H1 (cell line): ENCODE measurements around the gene PIK3R1. TPM values are rescaled to one million over a fixed set of nuclear protein-coding genes. Genes with fewer than 3 reads are reported as not detected.

Experiments
- CTCF ChIA-PET: fragments of 300-600 bp; sonication (Branson Sonifier 250); formaldehyde crosslinking; loops from one replicate; lab custom pipeline; 2021; ENCODE audit not compliant: partially characterized antibody; lab: Charles Lee
- POLR2A ChIA-PET: fragments of 300-600 bp; sonication (Branson Sonifier 250); formaldehyde crosslinking; loops from one replicate; lab custom pipeline; 2021; ENCODE audit warnings: inconsistent platforms; ENCODE audit not compliant: partially characterized antibody; lab: Charles Lee
- DNase-seq, 2 experiments: peaks; one replicate each; pipeline versions ENCODE4 v3.0.0 to v3.0.0-alpha.2; 2010 to 2022; ENCODE audit warnings: low spot score in 2 of 2, low read depth in 1 of 2, mixed read lengths in 1 of 2
- FAIRE-seq: peaks from 2 replicates; lab custom pipeline; 2011; peaks lifted over from hg19 to GRCh38; lab: Jason Lieb, UNC
- H2AFZ ChIP-seq: 2 replicates; pipeline ENCODE4 v1.8.1; 2012; ENCODE audit warnings: low read length, inconsistent platforms
- H2AK5ac ChIP-seq: 2 replicates; pipeline ENCODE4 v1.6.1; 2013; ENCODE audit warnings: low read depth, low read length
- H2BK120ac ChIP-seq: replicated peaks from 2 replicates; pipeline ENCODE3; 2013; ENCODE audit warnings: low read depth, low read length, inconsistent platforms
- H2BK12ac ChIP-seq: 2 replicates; pipeline ENCODE4 v1.6.1; 2013; ENCODE audit warnings: low read depth, low read length
- H2BK15ac ChIP-seq: 2 replicates; pipeline ENCODE4 v1.6.1; 2013; ENCODE audit warnings: low read length
- H2BK20ac ChIP-seq: 2 replicates; pipeline ENCODE4 v1.6.1; 2013; ENCODE audit warnings: low read length
- H2BK5ac ChIP-seq: 2 replicates; pipeline ENCODE4 v1.6.1; 2013; ENCODE audit warnings: low read depth, low read length
- H3K14ac ChIP-seq: 2 replicates; pipeline ENCODE4 v1.6.1; 2013; ENCODE audit warnings: inconsistent platforms; ENCODE audit not compliant: insufficient read length
- H3K18ac ChIP-seq: 2 replicates; pipeline ENCODE4 v1.6.1; 2013; ENCODE audit warnings: low read length; ENCODE audit errors: extremely low read depth
- H3K23ac ChIP-seq: 2 replicates; pipeline ENCODE4 v1.6.1; 2013; ENCODE audit warnings: inconsistent platforms; ENCODE audit not compliant: insufficient read length
- H3K23me2 ChIP-seq: 2 replicates; pipeline ENCODE4 v1.6.1; 2013; ENCODE audit warnings: low read depth, low read length
- H3K27ac ChIP-seq: 2 replicates; pipeline ENCODE4 v1.6.1; 2011; ENCODE audit warnings: low read depth, low read length, inconsistent platforms
- H3K27me3 ChIP-seq, 4 experiments: replicated peaks in 1 of 4; 1 replicate in 1 of 4; 2 replicates in 3 of 4; pipeline versions ENCODE4 v1.6.1 to v1.8.1; 2011 to 2013; ENCODE audit warnings: low read length in 3 of 4, mild to moderate bottlenecking in 3 of 4, inconsistent platforms in 2 of 4, mixed read lengths in 2 of 4, moderate library complexity in 1 of 4; ENCODE audit not compliant: control insufficient read depth in 3 of 4, insufficient read depth in 3 of 4; ENCODE audit errors: extremely low read depth in 1 of 4
- H3K36me3 ChIP-seq, 4 experiments: 2 replicates each; pipeline versions ENCODE4 v1.6.1 to v1.8.1; 2011 to 2013; ENCODE audit warnings: mild to moderate bottlenecking in 4 of 4, low read length in 3 of 4, moderate library complexity in 2 of 4, control low read depth in 1 of 4, inconsistent platforms in 1 of 4; ENCODE audit not compliant: insufficient read depth in 4 of 4, control insufficient read depth in 2 of 4
- H3K4ac ChIP-seq: replicated peaks from 2 replicates; pipeline ENCODE3; 2013; ENCODE audit warnings: low read length, low read depth, mixed read lengths, inconsistent platforms; ENCODE audit not compliant: insufficient read length
- H3K4me1 ChIP-seq, 4 experiments: replicated peaks in 1 of 4; 1 replicate in 1 of 4; 2 replicates in 3 of 4; pipeline versions ENCODE4 v1.6.1 to v1.8.1; 2011 to 2013; ENCODE audit warnings: low read length in 3 of 4, inconsistent platforms in 2 of 4, mixed read lengths in 1 of 4; ENCODE audit not compliant: insufficient read depth in 4 of 4, control insufficient read depth in 3 of 4
- H3K4me2 ChIP-seq, 2 experiments: 2 replicates each; pipeline versions ENCODE4 v1.6.1 to v1.8.1; 2011 to 2013; ENCODE audit warnings: low read depth in 2 of 2, low read length in 2 of 2, control low read depth in 1 of 2, inconsistent platforms in 1 of 2, mild to moderate bottlenecking in 1 of 2; ENCODE audit not compliant: insufficient read depth in 1 of 2
- H3K4me3 ChIP-seq, 4 experiments: fragments of 200-600, 300-600 bp in 1 of 4; sonication (generic), shearing (Covaris generic), sonication (Bioruptor Twin) in 1 of 4; 2 replicates each; pipeline versions ENCODE4 v1.5.1 to v1.8.1; 2011 to 2016; ENCODE audit warnings: low read length in 4 of 4, low read depth in 3 of 4, control low read depth in 2 of 4, inconsistent platforms in 2 of 4, mild to moderate bottlenecking in 2 of 4, mixed read lengths in 1 of 4, moderate library complexity in 1 of 4; ENCODE audit not compliant: insufficient read depth in 2 of 4; ENCODE audit errors: extremely low read depth in 1 of 4
- H3K56ac ChIP-seq: replicated peaks from 2 replicates; pipeline ENCODE3; 2013; ENCODE audit warnings: low read depth, mild to moderate bottlenecking, mixed read lengths, low read length, inconsistent platforms; ENCODE audit not compliant: insufficient read length
- H3K79me1 ChIP-seq: 2 replicates; pipeline ENCODE4 v1.6.1; 2013; ENCODE audit warnings: low read depth, low read length, control low read depth
- H3K79me2 ChIP-seq, 2 experiments: 2 replicates each; pipeline versions ENCODE4 v1.6.1 to v1.8.1; 2012 to 2013; ENCODE audit warnings: low read length in 2 of 2, mild to moderate bottlenecking in 2 of 2, inconsistent platforms in 1 of 2; ENCODE audit not compliant: insufficient read depth in 2 of 2, control insufficient read depth in 1 of 2
- H3K9ac ChIP-seq, 4 experiments: replicated peaks in 1 of 4; 1 replicate in 1 of 4; 2 replicates in 3 of 4; pipeline versions ENCODE4 v1.6.1 to v1.8.1; 2011 to 2013; ENCODE audit warnings: low read depth in 3 of 4, low read length in 3 of 4, control low read depth in 2 of 4, mild to moderate bottlenecking in 2 of 4, moderate library complexity in 2 of 4, inconsistent platforms in 1 of 4; ENCODE audit errors: extremely low read depth in 1 of 4
- H3K9me3 ChIP-seq, 2 experiments: 2 replicates each; pipeline versions ENCODE4 v1.6.1 to v1.8.1; 2012 to 2013; ENCODE audit warnings: mild to moderate bottlenecking in 2 of 2, moderate library complexity in 2 of 2, control low read depth in 1 of 2, inconsistent platforms in 1 of 2, low read depth in 1 of 2, low read length in 1 of 2, mixed read lengths in 1 of 2; ENCODE audit not compliant: insufficient read depth in 2 of 2
- H4K20me1 ChIP-seq, 2 experiments: replicated peaks in 1 of 2; 2 replicates each; pipeline versions ENCODE3 to v1.8.1; 2011 to 2013; ENCODE audit warnings: inconsistent platforms in 2 of 2, low read length in 2 of 2, mild to moderate bottlenecking in 1 of 2; ENCODE audit not compliant: insufficient read depth in 2 of 2, control insufficient read depth in 1 of 2
- H4K5ac ChIP-seq: 2 replicates; pipeline ENCODE4 v1.6.1; 2013; ENCODE audit warnings: low read length, low read depth, mixed read lengths, inconsistent platforms; ENCODE audit not compliant: insufficient read length
- H4K8ac ChIP-seq: 2 replicates; pipeline ENCODE4 v1.8.0; 2013; ENCODE audit warnings: mild to moderate bottlenecking, moderate library complexity, low read length, inconsistent platforms; ENCODE audit not compliant: insufficient read depth; ENCODE audit errors: extremely low read depth
- H4K91ac ChIP-seq: replicated peaks from 2 replicates; pipeline ENCODE3; 2013; ENCODE audit warnings: low read length, mixed read lengths, inconsistent platforms; ENCODE audit not compliant: insufficient read length
- BCL11A ChIP-seq, 2 experiments: IDR thresholded peaks; one replicate each; pipeline ENCODE4 v1.6.1; 2011; ENCODE audit warnings: low read depth in 2 of 2, low read length in 2 of 2, mild to moderate bottlenecking in 2 of 2
- CREB1 ChIP-seq: IDR thresholded peaks from 2 replicates; pipeline ENCODE4 v1.6.1; 2012; ENCODE audit warnings: inconsistent platforms
- CTCF ChIP-seq, 3 experiments: IDR thresholded peaks; 1 replicate in 2 of 3; 2 replicates in 1 of 3; pipeline versions ENCODE4 v1.5.1 to v1.6.1; 2011; ENCODE audit warnings: low read length in 3 of 3, mild to moderate bottlenecking in 3 of 3, inconsistent platforms in 2 of 3, low read depth in 1 of 3, moderate library complexity in 1 of 3; ENCODE audit not compliant: insufficient read depth in 1 of 3; ENCODE audit errors: control extremely low read depth in 1 of 3
- NANOG ChIP-seq: IDR thresholded peaks from 2 replicates; pipeline ENCODE4 v1.6.1; 2011; ENCODE audit warnings: low read length, low read depth, mild to moderate bottlenecking, inconsistent platforms; ENCODE audit not compliant: insufficient read depth, poor library complexity, severe bottlenecking
- RBBP5 ChIP-seq: IDR thresholded peaks from 2 replicates; pipeline ENCODE4 v1.7.1; 2012; ENCODE audit warnings: low read depth, mild to moderate bottlenecking, inconsistent platforms, low read length, moderate library complexity, borderline replicate concordance
- RFX5 ChIP-seq: IDR thresholded peaks from 2 replicates; pipeline ENCODE4 v1.6.1; 2011; ENCODE audit warnings: low read depth, low read length, improper control_type of control experiment, borderline replicate concordance
- SAP30 ChIP-seq: fragments of 300-600 bp; sonication (generic); IDR thresholded peaks from 2 replicates; pipeline ENCODE4 v1.7.1; 2012; ENCODE audit warnings: low read length, moderate library complexity, mild to moderate bottlenecking, inconsistent platforms; ENCODE audit not compliant: insufficient read depth, insufficient replicate concordance
- SIRT6 ChIP-seq: IDR thresholded peaks from one replicate; pipeline ENCODE4 v1.7.1; 2012; ENCODE audit warnings: low read length, inconsistent platforms
- SP4 ChIP-seq: IDR thresholded peaks from 2 replicates; pipeline ENCODE4 v1.6.1; 2012; ENCODE audit warnings: low read length, inconsistent platforms
- TBP ChIP-seq: IDR thresholded peaks from 2 replicates; pipeline ENCODE4 v1.6.1; 2011; ENCODE audit warnings: low read depth, low read length, improper control_type of control experiment
- WGBS, 2 experiments: shearing (Covaris generic) in 1 of 2; methylation state at CpG; one replicate each; pipeline versions ENCODE4 v1.1.6 to v1.1.7; 2013 to 2015; ENCODE audit warnings: low lambda C conversion rate in 2 of 2, mixed read lengths in 2 of 2, inconsistent platforms in 1 of 2, low coverage in 1 of 2, missing lambda C conversion rate in 1 of 2; ENCODE audit not compliant: insufficient replicate concordance in 2 of 2, insufficient coverage in 1 of 2, insufficient read length in 1 of 2; ENCODE audit errors: extremely low coverage in 1 of 2, missing lambda C conversion rate in 1 of 2; 5-methylcytosine and 5-hydroxymethylcytosine counted together
- polyA plus RNA-seq, 7 experiments: library from polyadenylated mRNA; depleted of rRNA in 3 of 7; stranded (reverse) in 5 of 7; unstranded in 2 of 7; fragments of >200 nt in 5 of 7; fragments of 200-250 nt in 2 of 7; gene quantifications; 1 replicate in 5 of 7; 2 replicates in 1 of 7; 4 replicates in 1 of 7; pipeline versions ENCODE4 v1.2.1 to v1.2.3, GENCODE V29; 2011 to 2013; ENCODE audit warnings: missing spikeins in 2 of 7, mixed read lengths in 2 of 7
- total RNA-seq: library from RNA; stranded (reverse); fragmentation: NEBNext Ultra II Directional; extraction: Animal tissue kit (Norgen Biotek cat#: 25700); gene quantifications from 2 replicates; pipeline ENCODE4 v1.2.1, GENCODE V29; 2021

PIK3R1 gene
- total and polyA plus RNA-seq, 2 of the 8 experiments (the other 6 are each of a cell fraction or from before 2014, with no cell fraction given) = 2.3 to 13.7 TPM

- Histone ChIP-seq H3K23me2 (no peaks in the 10 kb centered on the region), H3K27me3 (no peaks in the 10 kb centered on the region), H2AK5ac (no peak overlapping the region), H4K8ac (no peak overlapping the region), H2BK5ac (no peak overlapping the region), H3K14ac (no peak overlapping the region), H2AFZ (no peak overlapping the region), H3K4ac (no peak overlapping the region), H3K79me2 (no peaks in the 10 kb centered on the region)
- WGBS, 2 experiments = 100% methylated on average over 5 of the region's 5 CpGs; no CpG with 5 or more reads in 1 of the 2 experiments
- ChIA-PET POLR2A (no interaction called here), CTCF (interaction anchor here (0.7 to 1.4 kb wide), 3 partner anchors 10 to 99 kb away, joined by 3 to 6 read pairs (median 4); no protein-coding TSS in a partner anchor)
- no peak for TF ChIP-seq CTCF (IDR thresholded peaks at IDR 0.05; ENCODE audit: control extremely low read depth in 1 of 3, insufficient read depth in 1 of 3, low read depth in 1 of 3, low read length in 3 of 3)
- no peak for TF ChIP-seq RFX5
- TF ChIP-seq SAP30 = no peak
- no peak for TF ChIP-seq NANOG
- no peak for TF ChIP-seq BCL11A (IDR thresholded peaks at IDR 0.05; ENCODE audit: low read depth in 2 of 2, low read length in 2 of 2)
- no peak for TF ChIP-seq TBP
- no peak for TF ChIP-seq SP4
- no peak for TF ChIP-seq RBBP5
- no peak for TF ChIP-seq SIRT6
- no peak for TF ChIP-seq CREB1
- TF ChIP-seq, all 59 proteins: peak for 0
- Histone ChIP-seq H2BK20ac (no peak overlapping the region), H3K4me2 (no peak overlapping the region), H3K79me1 (no peaks in the 10 kb centered on the region), H2BK12ac (no peak overlapping the region), H3K36me3 (no peaks in the 10 kb centered on the region), H3K4me1 (peaks cover 0 to 2% (median 0%) of the 10 kb centered on the region in 4 experiments; a peak in 1 of 7 replicates), H3K27ac (no peak overlapping the region), H3K9me3 (no peaks in the 10 kb centered on the region; a peak in 1 of 4 replicates), H2BK15ac (no peak overlapping the region), H4K91ac (no peak overlapping the region), H4K5ac (no peak overlapping the region), H3K9ac (no peak overlapping the region), H3K4me3 (no peak overlapping the region), H3K56ac (no peak overlapping the region), H2BK120ac (no peak overlapping the region), H4K20me1 (no peaks in the 10 kb centered on the region), H3K18ac (no peak overlapping the region), H3K23ac (no peak overlapping the region)
- no peak for FAIRE-seq
- DNase-seq = no peak
These were observed 27.2 kb downstream of the PIK3R1 start for GRCh38 chr5:68242743-68243142.
